Psoas muscle (tissue), 8 donors: ENCODE data around the gene LRRTM4. TPM values are rescaled to one million over a fixed set of nuclear protein-coding genes. Genes with fewer than 3 reads are reported as not detected.
"Not testable (repeated sequence)": the region's sequence is repeated elsewhere in the genome, so short reads cannot be mapped to it uniquely, and the experiment has no call there.

Experiments used
- ATAC-seq, 4 donors: fragments of 200-7000 bp; cut with Tn5 transposase; one replicate each; pipeline ENCODE4 v1.9.1; 2020; ENCODE audit warnings: moderate library complexity in 3 of 4, mild to moderate bottlenecking in 2 of 4
- DNase-seq, 2 donors: peaks; one replicate each; pipeline ENCODE4 v3.0.0-alpha.2; 2020
- H3K27ac ChIP-seq: fragments of 200-600 bp; one replicate; pipeline ENCODE4 v1.8.0; 2022
- H3K27me3 ChIP-seq, 3 donors: fragments of 200-600 bp in 1 of 3; one replicate each; pipeline versions ENCODE4 v1.6.1 to v1.8.0; 2013 to 2022; ENCODE audit warnings: low read length in 2 of 3, mild to moderate bottlenecking in 2 of 3, moderate library complexity in 1 of 3; ENCODE audit not compliant: insufficient read depth in 3 of 3
- H3K36me3 ChIP-seq, 2 donors: fragments of 200-600 bp in 1 of 2; one replicate each; pipeline versions ENCODE4 v1.6.1 to v1.8.0; 2013 to 2022; ENCODE audit warnings: low read depth in 1 of 2, mild to moderate bottlenecking in 1 of 2, moderate library complexity in 1 of 2; ENCODE audit not compliant: insufficient read depth in 1 of 2
- H3K4me1 ChIP-seq: fragments of 200-600 bp; one replicate; pipeline ENCODE4 v1.8.0; 2022
- H3K4me3 ChIP-seq: fragments of 200-600 bp; one replicate; pipeline ENCODE4 v1.8.0; 2022; ENCODE audit warnings: mild to moderate bottlenecking
- H3K9me3 ChIP-seq: fragments of 200-600 bp; one replicate; pipeline ENCODE4 v1.8.0; 2022
- WGBS, 3 donors: extraction: QIAGEN DNeasy Blood & Tissue Kit; methylation state at CpG; one replicate each; pipeline versions ENCODE4 v1.1.6 to v1.1.7; 2013; 5-methylcytosine and 5-hydroxymethylcytosine counted together
- intact Hi-C, 2 donors: fragments of 100-400 bp; cut with DNase I; formaldehyde crosslinking; loops; one replicate each; pipeline versions ENCODE4 v1.11.0 to v1.14.2; 2022
- polyA plus RNA-seq, 3 donors: library from polyadenylated mRNA; stranded (reverse); fragments of 200-250 nt; gene quantifications; one replicate each; pipeline ENCODE4 v1.2.3, GENCODE V29; 2013
- total RNA-seq, 4 donors: library from RNA; stranded (reverse); fragmentation: NEBNext Ultra II Directional in 2 of 4; extraction: Animal tissue kit (Norgen Biotek cat#: 25700) in 2 of 4; gene quantifications; one replicate each; pipeline versions ENCODE4 v1.2.1 to v1.2.4, GENCODE V29; 2021 to 2023
- TF ChIP-seq, protein P1 (sequence below): fragments of 200-600 bp; IDR thresholded peaks from one replicate; pipeline ENCODE4 v1.8.0; 2022; ENCODE audit warnings: antibody characterized with exemption
- donor health status: healthy with polysubstance abuse.
- donor health status: DM: no; HTN: no; CAD: no; lungs with moderate emphysema.
- donor health status: Bipolar disorder and iron deficiency.
- donor health status: healthy.
- donor health status: DM: yes; HTN: yes; CAD: no.
- donor health status: DM: no; HTN: no; CAD: no.
- donor health status: DM: no; HTN: no; CAD: no.
- donor health status: DM: yes; HTN: yes; CAD: no.

The LRRTM4 gene
- total and polyA plus RNA-seq, 7 donors: 0.03 to 0.86 (median 0.25) TPM; not detected in 1

GRCh38 chr2:77104554-77104953 is 417.6 kb downstream of the LRRTM4 start:
- Histone ChIP-seq H3K27ac (no peak overlapping the region), H3K27me3 (no peaks in the 10 kb centered on the region), H3K4me1 (no peaks in the 10 kb centered on the region), H3K36me3 (no peaks in the 10 kb centered on the region), H3K4me3 (no peak overlapping the region), H3K9me3 (no peaks in the 10 kb centered on the region)
- TF ChIP-seq, protein P1, sequence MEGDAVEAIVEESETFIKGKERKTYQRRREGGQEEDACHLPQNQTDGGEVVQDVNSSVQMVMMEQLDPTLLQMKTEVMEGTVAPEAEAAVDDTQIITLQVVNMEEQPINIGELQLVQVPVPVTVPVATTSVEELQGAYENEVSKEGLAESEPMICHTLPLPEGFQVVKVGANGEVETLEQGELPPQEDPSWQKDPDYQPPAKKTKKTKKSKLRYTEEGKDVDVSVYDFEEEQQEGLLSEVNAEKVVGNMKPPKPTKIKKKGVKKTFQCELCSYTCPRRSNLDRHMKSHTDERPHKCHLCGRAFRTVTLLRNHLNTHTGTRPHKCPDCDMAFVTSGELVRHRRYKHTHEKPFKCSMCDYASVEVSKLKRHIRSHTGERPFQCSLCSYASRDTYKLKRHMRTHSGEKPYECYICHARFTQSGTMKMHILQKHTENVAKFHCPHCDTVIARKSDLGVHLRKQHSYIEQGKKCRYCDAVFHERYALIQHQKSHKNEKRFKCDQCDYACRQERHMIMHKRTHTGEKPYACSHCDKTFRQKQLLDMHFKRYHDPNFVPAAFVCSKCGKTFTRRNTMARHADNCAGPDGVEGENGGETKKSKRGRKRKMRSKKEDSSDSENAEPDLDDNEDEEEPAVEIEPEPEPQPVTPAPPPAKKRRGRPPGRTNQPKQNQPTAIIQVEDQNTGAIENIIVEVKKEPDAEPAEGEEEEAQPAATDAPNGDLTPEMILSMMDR: no peak
- ATAC-seq: no peak
- intact Hi-C loops: no loop called here
- no peak for DNase-seq
- 74 to 84% (median 80%) methylated on average over 6 of the region's 6 CpGs for whole genome bisulfite sequencing, 3 donors

DNA sequence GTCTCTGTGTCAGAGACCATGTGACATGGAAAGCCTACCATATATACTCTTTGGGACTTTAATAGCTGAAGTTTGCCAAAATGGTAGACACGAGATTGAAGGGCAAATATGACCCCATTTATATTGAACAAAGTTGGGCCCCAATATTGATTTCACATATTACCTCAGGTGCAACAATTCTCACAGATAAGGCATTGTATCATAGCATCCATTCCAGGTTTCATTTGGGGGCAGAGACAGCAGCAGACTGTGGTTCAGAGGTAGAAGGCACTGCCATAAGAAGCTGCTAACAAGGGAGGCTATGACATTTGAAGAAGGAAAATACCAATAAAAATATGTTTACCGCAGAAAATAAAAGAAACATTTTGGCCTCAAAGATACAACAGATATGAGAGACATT is 419.2 kb downstream of the LRRTM4 start:
- intact Hi-C loops: no loop called here
- no peaks in the 10 kb centered on the region for H3K4me1 ChIP-seq
- WGBS, 3 donors: 68 to 76% (median 69%) methylated on average over 2 of the region's 2 CpGs
- TF ChIP-seq, protein P1: no peak
- no peaks in the 10 kb centered on the region for H3K27me3 ChIP-seq
- H3K27ac ChIP-seq: no peak overlapping the region
- H3K9me3 ChIP-seq: no peaks in the 10 kb centered on the region
- no peak for ATAC-seq
- H3K4me3 ChIP-seq: no peak overlapping the region
- no peak for DNase-seq
- no peaks in the 10 kb centered on the region for H3K36me3 ChIP-seq

DNA sequence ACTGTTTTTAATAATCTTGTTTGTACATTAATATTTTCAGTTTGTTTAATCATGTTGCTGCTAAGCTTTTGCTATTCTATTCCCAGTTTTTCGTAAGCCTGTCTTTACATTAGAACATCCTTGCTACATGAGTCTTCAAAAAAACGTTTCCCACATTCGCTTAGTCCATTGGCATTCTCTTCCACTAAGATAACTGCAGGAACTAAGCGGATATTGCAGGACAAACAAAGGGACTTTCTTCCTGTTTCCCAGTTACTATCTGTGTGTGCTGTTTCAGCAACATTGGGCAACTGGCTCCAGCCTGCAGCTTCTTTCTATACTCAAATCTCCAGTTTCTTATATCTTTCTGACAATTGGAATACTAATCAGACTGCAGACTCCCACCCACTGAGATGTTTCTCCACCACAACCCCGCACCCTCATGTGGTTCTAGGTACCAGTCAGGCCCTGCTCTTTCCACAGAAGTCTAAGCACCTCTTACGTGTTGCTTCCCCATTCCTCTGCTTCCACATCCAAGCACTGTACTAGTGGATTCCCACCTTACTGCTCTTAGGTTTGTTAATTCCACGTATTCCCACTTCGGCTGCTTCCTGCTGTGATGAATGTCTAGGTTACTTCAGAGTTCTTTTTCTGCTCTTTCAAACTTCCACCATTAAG is 420.3 kb downstream of the LRRTM4 start:
- DNase-seq: no peak
- intact Hi-C loops: no loop called here

GRCh38 chr2:77099961-77100360 is 422.2 kb downstream of the LRRTM4 start:
- DNase-seq: no peak
- TF ChIP-seq, protein P1: no peak
- H3K27me3 ChIP-seq: no peaks in the 10 kb centered on the region
- intact Hi-C loops: no loop called here
- H3K36me3 ChIP-seq: no peaks in the 10 kb centered on the region
- no peaks in the 10 kb centered on the region for H3K4me1 ChIP-seq
- no peak for ATAC-seq
- H3K4me3 ChIP-seq: no peak overlapping the region
- WGBS, 3 donors: 87 to 95% (median 90%) methylated on average over 2 of the region's 2 CpGs
- H3K27ac ChIP-seq: no peak overlapping the region
- H3K9me3 ChIP-seq: no peaks in the 10 kb centered on the region

More for the DNA sequence above, 420.3 kb downstream of the LRRTM4 start:
- ATAC-seq: no peak
- no peaks in the 10 kb centered on the region for H3K4me1 ChIP-seq
- TF ChIP-seq, protein P1: no peak
- no peaks in the 10 kb centered on the region for H3K9me3 ChIP-seq
- 82 to 86% (median 85%) methylated on average over 8 of the region's 8 CpGs for WGBS, 3 donors
- no peak overlapping the region for H3K27ac ChIP-seq
- H3K27me3 ChIP-seq: no peaks in the 10 kb centered on the region
- H3K36me3 ChIP-seq: no peaks in the 10 kb centered on the region
- H3K4me3 ChIP-seq: no peak overlapping the region

- H3K27me3 ChIP-seq, DNase-seq, ATAC-seq, H3K4me3 ChIP-seq, H3K27ac ChIP-seq, H3K4me1 ChIP-seq, H3K36me3 ChIP-seq, intact Hi-C loops, H3K9me3 ChIP-seq: not testable (repeated sequence)
- WGBS, 3 donors: 75 to 79% (median 78%) methylated on average over 8 of the region's 8 CpGs
These were observed 426.7 kb downstream of the LRRTM4 start for GRCh38 chr2:77095525-77095924.
